ENCODE measurements around the gene ARSG. TPM values are rescaled to one million over a fixed set of nuclear protein-coding genes. Genes with fewer than 3 reads are reported as not detected.

ARSG gene
- total and polyA plus RNA-seq, 9 of the 15 experiments (the other 6 are each of a cell fraction or from before 2014, with no cell fraction given): 1.0 to 5.6 (median 1.8) TPM

DNA sequence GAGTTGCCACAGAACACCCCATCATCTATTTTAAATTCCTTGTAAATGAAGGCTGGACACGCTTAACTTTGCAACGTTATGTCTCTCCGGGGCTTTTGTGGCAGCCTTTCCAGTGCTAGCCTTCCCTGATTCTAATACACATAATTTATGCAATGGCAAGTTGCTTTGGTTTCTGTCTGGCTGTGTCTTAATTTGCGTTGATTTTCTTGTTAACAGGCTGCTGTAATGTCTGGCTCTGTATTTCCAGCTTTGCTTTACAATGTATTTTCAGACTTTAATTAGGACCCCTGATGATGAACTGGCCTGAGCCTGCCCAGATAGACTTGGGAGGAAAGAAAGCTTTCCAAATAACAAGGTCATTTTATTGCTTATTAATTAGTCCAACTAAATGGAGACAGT lies 30.3 kb downstream of the ARSG start:
- H3K4me2 ChIP-seq (ENCODE audit: insufficient read depth, low read length): no peak overlapping the region
- no peak for TF ChIP-seq ZNF263 (CRISPR knock-in tag; IDR thresholded peaks at IDR 0.05; ENCODE audit: borderline replicate concordance)
- TF ChIP-seq BRD4 (IDR thresholded peaks at IDR 0.05): no peak
- no peak for TF ChIP-seq NCOA6 (IDR thresholded peaks at IDR 0.05)
- TF ChIP-seq, protein P1, sequence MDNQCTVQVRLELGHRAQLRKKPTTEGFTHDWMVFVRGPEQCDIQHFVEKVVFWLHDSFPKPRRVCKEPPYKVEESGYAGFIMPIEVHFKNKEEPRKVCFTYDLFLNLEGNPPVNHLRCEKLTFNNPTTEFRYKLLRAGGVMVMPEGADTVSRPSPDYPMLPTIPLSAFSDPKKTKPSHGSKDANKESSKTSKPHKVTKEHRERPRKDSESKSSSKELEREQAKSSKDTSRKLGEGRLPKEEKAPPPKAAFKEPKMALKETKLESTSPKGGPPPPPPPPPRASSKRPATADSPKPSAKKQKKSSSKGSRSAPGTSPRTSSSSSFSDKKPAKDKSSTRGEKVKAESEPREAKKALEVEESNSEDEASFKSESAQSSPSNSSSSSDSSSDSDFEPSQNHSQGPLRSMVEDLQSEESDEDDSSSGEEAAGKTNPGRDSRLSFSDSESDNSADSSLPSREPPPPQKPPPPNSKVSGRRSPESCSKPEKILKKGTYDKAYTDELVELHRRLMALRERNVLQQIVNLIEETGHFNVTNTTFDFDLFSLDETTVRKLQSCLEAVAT (IDR thresholded peaks at IDR 0.05): no peak
- no peak for TF ChIP-seq ZFP30 (CRISPR knock-in tag; IDR thresholded peaks at IDR 0.05; ENCODE audit: borderline replicate concordance)
- no peak for TF ChIP-seq SP2 (IDR thresholded peaks at IDR 0.05; ENCODE audit: extremely low read depth, low read depth, low read length, poor library complexity, severe bottlenecking)
- TF ChIP-seq HNRNPK (IDR thresholded peaks at IDR 0.05; ENCODE audit: low read depth, low read length, poor library complexity, severe bottlenecking): no peak
- TF ChIP-seq, protein P2, sequence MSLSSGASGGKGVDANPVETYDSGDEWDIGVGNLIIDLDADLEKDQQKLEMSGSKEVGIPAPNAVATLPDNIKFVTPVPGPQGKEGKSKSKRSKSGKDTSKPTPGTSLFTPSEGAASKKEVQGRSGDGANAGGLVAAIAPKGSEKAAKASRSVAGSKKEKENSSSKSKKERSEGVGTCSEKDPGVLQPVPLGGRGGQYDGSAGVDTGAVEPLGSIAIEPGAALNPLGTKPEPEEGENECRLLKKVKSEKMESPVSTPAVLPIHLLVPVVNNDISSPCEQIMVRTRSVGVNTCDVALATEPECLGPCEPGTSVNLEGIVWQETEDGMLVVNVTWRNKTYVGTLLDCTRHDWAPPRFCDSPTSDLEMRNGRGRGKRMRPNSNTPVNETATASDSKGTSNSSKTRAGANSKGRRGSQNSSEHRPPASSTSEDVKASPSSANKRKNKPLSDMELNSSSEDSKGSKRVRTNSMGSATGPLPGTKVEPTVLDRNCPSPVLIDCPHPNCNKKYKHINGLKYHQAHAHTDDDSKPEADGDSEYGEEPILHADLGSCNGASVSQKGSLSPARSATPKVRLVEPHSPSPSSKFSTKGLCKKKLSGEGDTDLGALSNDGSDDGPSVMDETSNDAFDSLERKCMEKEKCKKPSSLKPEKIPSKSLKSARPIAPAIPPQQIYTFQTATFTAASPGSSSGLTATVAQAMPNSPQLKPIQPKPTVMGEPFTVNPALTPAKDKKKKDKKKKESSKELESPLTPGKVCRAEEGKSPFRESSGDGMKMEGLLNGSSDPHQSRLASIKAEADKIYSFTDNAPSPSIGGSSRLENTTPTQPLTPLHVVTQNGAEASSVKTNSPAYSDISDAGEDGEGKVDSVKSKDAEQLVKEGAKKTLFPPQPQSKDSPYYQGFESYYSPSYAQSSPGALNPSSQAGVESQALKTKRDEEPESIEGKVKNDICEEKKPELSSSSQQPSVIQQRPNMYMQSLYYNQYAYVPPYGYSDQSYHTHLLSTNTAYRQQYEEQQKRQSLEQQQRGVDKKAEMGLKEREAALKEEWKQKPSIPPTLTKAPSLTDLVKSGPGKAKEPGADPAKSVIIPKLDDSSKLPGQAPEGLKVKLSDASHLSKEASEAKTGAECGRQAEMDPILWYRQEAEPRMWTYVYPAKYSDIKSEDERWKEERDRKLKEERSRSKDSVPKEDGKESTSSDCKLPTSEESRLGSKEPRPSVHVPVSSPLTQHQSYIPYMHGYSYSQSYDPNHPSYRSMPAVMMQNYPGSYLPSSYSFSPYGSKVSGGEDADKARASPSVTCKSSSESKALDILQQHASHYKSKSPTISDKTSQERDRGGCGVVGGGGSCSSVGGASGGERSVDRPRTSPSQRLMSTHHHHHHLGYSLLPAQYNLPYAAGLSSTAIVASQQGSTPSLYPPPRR (CRISPR knock-in tag; IDR thresholded peaks at IDR 0.05; ENCODE audit: borderline replicate concordance): no peak
- no peak for TF ChIP-seq RCOR1 (IDR thresholded peaks at IDR 0.05; ENCODE audit: borderline replicate concordance in 1 of 2, low read depth in 2 of 2, low read length in 2 of 2)
- TF ChIP-seq TCF7L2 (IDR thresholded peaks at IDR 0.05; ENCODE audit: low read depth, low read length): no peak
- TF ChIP-seq MAFG (tag; conservative IDR thresholded peaks at IDR 0.05): no peak
- TF ChIP-seq ZNF184 (CRISPR knock-in tag; IDR thresholded peaks at IDR 0.05): no peak
- TF ChIP-seq TFAM (CRISPR knock-in tag; conservative IDR thresholded peaks at IDR 0.05): no peak
- TF ChIP-seq TRIM24 (IDR thresholded peaks at IDR 0.05): no peak
- no peaks in the 10 kb centered on the region for H4K20me1 ChIP-seq (replicated peaks; ENCODE audit: control insufficient read depth, insufficient read depth, low read length)
- H3K9me3 ChIP-seq (replicated peaks; ENCODE audit: control insufficient read depth, insufficient read depth, low read depth, low read length): no peaks in the 10 kb centered on the region
- POLR2A ChIA-PET: interaction anchor here (0.9 kb wide), 1 partner anchor 12 kb away, joined by 3 read pairs; no protein-coding TSS in a partner anchor
- H3K9ac ChIP-seq (ENCODE audit: insufficient read depth in 1 of 2, low read depth in 2 of 2, low read length in 2 of 2): no peak overlapping the region
- DNase-seq (ENCODE audit: extremely low read depth in 1 of 4, low spot score in 3 of 4): no peak
- FAIRE-seq: no peak
- no peak overlapping the region for H3K4me3 ChIP-seq
- no peaks in the 10 kb centered on the region for H3K4me1 ChIP-seq (replicated peaks in 1 of 2; ENCODE audit: control insufficient read depth in 2 of 2, insufficient read depth in 2 of 2, low read length in 2 of 2)
- in situ Hi-C loops (cut with MboI): no loop called here
- H3K27ac ChIP-seq (ENCODE audit: extremely low read depth, low read depth, low read length): no peak overlapping the region
- intact Hi-C loops (cut with micrococcal nuclease): no loop called here
- 0% methylated on average over 4 of the region's 4 CpGs for WGBS (ENCODE audit: insufficient coverage, low coverage, missing lambda C conversion rate)
- no peak overlapping the region for H2AFZ ChIP-seq (ENCODE audit: low read depth, low read length)
- no peak for ATAC-seq
- H3K27me3 ChIP-seq (ENCODE audit: control insufficient read depth in 2 of 2, insufficient read depth in 2 of 2, low read length in 2 of 2): peaks cover 23 to 49% of the 10 kb centered on the region in 2 experiments
- no peaks in the 10 kb centered on the region for H3K36me3 ChIP-seq (ENCODE audit: control insufficient read depth, insufficient read depth, low read length)
- CTCF ChIA-PET (ENCODE audit: low intra/inter-chr PET ratio): no interaction called here
- BruUV-seq (replicated peaks): no TSS peak
- no peaks in the 10 kb centered on the region for H3K79me2 ChIP-seq (ENCODE audit: control insufficient read depth, insufficient read depth, low read length)
- no peaks in the 10 kb centered on the region for H3K9me1 ChIP-seq (ENCODE audit: control insufficient read depth, insufficient read depth, low read length)
